DOHH2 (cell line): Measurements from ENCODE around the gene TSR1.

Experiments
- H3F3A ChIP-seq: fragments of 200-600 bp; sonication (generic), shearing (Covaris generic); 2 replicates; pipeline ENCODE4 v1.6.0; 2016; ENCODE audit warnings: antibody characterized with exemption, mild to moderate bottlenecking; ENCODE audit not compliant: control insufficient read depth, insufficient read depth
- H3K27ac ChIP-seq: fragments of 200-600 bp; sonication (generic); 2 replicates; pipeline ENCODE4 v1.5.1; 2014; ENCODE audit warnings: low read depth, mild to moderate bottlenecking, low read length, moderate library complexity
- H3K27me3 ChIP-seq: fragments of 200-600 bp; sonication (generic); 2 replicates; pipeline ENCODE4 v1.6.1; 2014; ENCODE audit warnings: mild to moderate bottlenecking, low read length, mixed read lengths; ENCODE audit not compliant: control insufficient read depth
- H3K36me3 ChIP-seq: fragments of 200-600 bp; sonication (generic); 2 replicates; pipeline ENCODE4 v1.6.1; 2014; ENCODE audit warnings: mild to moderate bottlenecking, low read length, moderate library complexity, mixed read lengths; ENCODE audit not compliant: control insufficient read depth
- H3K4me1 ChIP-seq: fragments of 200-600 bp; sonication (generic); 2 replicates; pipeline ENCODE4 v1.6.1; 2014; ENCODE audit warnings: mild to moderate bottlenecking, low read length, mixed read lengths; ENCODE audit not compliant: control insufficient read depth
- H3K4me2 ChIP-seq: fragments of 200-600 bp; sonication (generic); 2 replicates; pipeline ENCODE4 v1.6.0; 2014; ENCODE audit warnings: mild to moderate bottlenecking, low read length, moderate library complexity
- H3K4me3 ChIP-seq: fragments of 200-600 bp; sonication (generic); 2 replicates; pipeline ENCODE4 v1.5.1; 2014; ENCODE audit warnings: mild to moderate bottlenecking, low read length, mixed read lengths
- H3K79me2 ChIP-seq: fragments of 200-600 bp; sonication (generic); 2 replicates; pipeline ENCODE4 v1.6.1; 2014; ENCODE audit warnings: mild to moderate bottlenecking, low read length, mixed read lengths; ENCODE audit not compliant: control insufficient read depth
- H3K9me2 ChIP-seq: fragments of 200-600 bp; sonication (generic); replicated peaks from 2 replicates; pipeline ENCODE4 v1.6.1; 2014; ENCODE audit warnings: mild to moderate bottlenecking, low read length, mixed read lengths; ENCODE audit not compliant: control insufficient read depth
- H3K9me3 ChIP-seq: fragments of 200-600 bp; sonication (generic); 2 replicates; pipeline ENCODE4 v1.6.1; 2014; ENCODE audit warnings: antibody characterized with exemption, low read length, mixed read lengths; ENCODE audit not compliant: control insufficient read depth, insufficient read depth
- H4K20me1 ChIP-seq: fragments of 200-600 bp; sonication (generic); 2 replicates; pipeline ENCODE4 v1.6.0; 2014; ENCODE audit warnings: low read depth, mild to moderate bottlenecking, antibody characterized with exemption, low read length, moderate library complexity; ENCODE audit not compliant: control insufficient read depth, insufficient read depth
- EZH2phosphoT487 ChIP-seq: fragments of 200-600 bp; sonication (generic); IDR thresholded peaks from 2 replicates; pipeline ENCODE4 v1.6.1; 2017; ENCODE audit warnings: borderline replicate concordance, mild to moderate bottlenecking, antibody characterized with exemption, low read length, moderate library complexity, mixed read lengths
- TF ChIP-seq, protein P1 (sequence below): fragments of 200-600 bp; sonication (generic); IDR thresholded peaks from one replicate; pipeline ENCODE4 v1.5.1; 2014; ENCODE audit warnings: antibody characterized with exemption, mild to moderate bottlenecking, low read depth, low read length; ENCODE audit not compliant: poor library complexity, severe bottlenecking

The TSR1 gene

DNA sequence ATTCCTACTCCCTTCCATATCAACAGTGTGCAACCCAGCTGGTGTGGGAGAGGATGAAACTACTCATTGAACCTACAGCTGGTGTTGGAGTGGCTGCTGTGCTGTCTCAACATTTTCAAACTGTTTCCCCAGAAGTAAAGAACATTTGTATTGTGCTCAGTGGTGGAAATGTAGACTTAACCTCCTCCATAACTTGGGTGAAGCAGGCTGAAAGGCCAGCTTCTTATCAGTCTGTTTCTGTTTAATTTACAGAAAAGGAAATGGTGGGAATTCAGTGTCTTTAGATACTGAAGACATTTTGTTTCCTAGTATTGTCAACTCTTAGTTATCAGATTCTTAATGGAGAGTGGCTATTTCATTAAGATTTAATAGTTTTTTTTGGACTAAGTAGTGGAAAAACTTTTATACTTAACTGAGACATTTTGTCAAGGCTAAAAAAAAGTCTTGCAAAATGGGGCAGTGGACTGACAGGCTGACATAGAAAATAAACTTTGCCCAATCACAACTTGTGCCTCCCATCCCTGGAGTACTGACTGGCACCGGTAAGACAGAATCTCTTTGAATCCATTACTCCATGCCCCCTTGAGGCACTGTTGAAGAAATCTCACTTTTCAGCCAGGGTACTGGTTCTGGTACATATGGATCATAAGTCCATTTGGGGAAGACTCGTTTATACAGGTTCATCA is 12.5 kb downstream of the TSR1 start:
- Histone ChIP-seq H3K79me2 (peaks cover 6% of the 10 kb centered on the region; the same call in 1 of the 2 replicates), H3K36me3 (peaks cover 68% of the 10 kb centered on the region), H4K20me1 (peaks cover 3% of the 10 kb centered on the region; the same call in 1 of the 2 replicates), H3K9me3 (no peaks in the 10 kb centered on the region), H3K9me2 (no peaks in the 10 kb centered on the region), H3F3A (peaks cover 29% of the 10 kb centered on the region), H3K27ac (no peak overlapping the region), H3K27me3 (no peaks in the 10 kb centered on the region), H3K4me1 (no peaks in the 10 kb centered on the region), H3K4me2 (no peak overlapping the region), H3K4me3 (no peak overlapping the region)
- TF ChIP-seq, protein P1, sequence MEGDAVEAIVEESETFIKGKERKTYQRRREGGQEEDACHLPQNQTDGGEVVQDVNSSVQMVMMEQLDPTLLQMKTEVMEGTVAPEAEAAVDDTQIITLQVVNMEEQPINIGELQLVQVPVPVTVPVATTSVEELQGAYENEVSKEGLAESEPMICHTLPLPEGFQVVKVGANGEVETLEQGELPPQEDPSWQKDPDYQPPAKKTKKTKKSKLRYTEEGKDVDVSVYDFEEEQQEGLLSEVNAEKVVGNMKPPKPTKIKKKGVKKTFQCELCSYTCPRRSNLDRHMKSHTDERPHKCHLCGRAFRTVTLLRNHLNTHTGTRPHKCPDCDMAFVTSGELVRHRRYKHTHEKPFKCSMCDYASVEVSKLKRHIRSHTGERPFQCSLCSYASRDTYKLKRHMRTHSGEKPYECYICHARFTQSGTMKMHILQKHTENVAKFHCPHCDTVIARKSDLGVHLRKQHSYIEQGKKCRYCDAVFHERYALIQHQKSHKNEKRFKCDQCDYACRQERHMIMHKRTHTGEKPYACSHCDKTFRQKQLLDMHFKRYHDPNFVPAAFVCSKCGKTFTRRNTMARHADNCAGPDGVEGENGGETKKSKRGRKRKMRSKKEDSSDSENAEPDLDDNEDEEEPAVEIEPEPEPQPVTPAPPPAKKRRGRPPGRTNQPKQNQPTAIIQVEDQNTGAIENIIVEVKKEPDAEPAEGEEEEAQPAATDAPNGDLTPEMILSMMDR, result no peak
- TF ChIP-seq EZH2phosphoT487, result no peak

DNA sequence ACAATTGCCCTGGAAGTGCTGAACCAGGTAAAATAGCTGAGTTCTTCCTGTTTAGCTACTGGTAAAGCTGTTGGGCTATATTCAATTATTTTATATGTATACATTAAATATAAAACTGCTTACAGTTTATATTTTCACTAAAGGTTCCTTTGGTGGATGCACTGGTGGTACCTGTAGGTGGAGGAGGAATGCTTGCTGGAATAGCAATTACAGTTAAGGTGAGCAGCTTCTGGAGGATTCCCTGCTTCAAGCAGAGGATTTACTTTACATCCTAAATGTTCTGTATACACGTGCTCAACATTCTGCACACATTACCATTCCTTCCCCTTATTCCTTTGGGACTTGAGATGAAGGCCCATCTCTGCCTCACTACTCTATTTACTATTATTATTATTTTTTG is 14.9 kb downstream of the TSR1 start:
- Histone ChIP-seq H3K36me3 (peaks cover 48% of the 10 kb centered on the region), H3K9me2 (no peaks in the 10 kb centered on the region), H3K4me2 (no peak overlapping the region), H3K27ac (no peak overlapping the region), H3K9me3 (no peaks in the 10 kb centered on the region), H3K4me1 (no peaks in the 10 kb centered on the region), H4K20me1 (peaks cover 3% of the 10 kb centered on the region; the same call in 1 of the 2 replicates), H3K79me2 (no peaks in the 10 kb centered on the region), H3F3A (peaks cover 30% of the 10 kb centered on the region), H3K27me3 (no peaks in the 10 kb centered on the region), H3K4me3 (no peak overlapping the region)
- no peak for TF ChIP-seq EZH2phosphoT487
- TF ChIP-seq, protein P1, result no peak

DNA sequence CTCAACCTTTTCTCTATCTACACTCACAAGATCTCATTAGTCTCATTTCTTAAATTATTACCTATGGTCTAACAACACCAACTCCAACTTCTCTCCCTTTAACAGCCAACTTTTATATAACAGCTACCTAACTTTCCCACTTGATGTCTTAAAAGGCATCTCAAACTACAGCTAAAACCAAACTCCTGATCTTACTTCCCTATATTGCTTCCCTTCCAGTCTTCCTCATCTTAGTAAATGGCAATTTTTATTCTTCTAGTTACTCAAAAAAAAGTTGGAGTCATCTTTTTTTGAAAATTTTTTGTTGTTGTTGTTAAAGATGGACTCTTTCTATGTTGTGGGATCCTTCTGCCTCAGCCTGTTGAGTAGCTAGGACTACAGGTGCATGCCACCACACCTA is 17.2 kb downstream of the TSR1 start:
- TF ChIP-seq, protein P1, result no peak
- TF ChIP-seq EZH2phosphoT487, result no peak
- H3K4me2 ChIP-seq, result no peak overlapping the region
- H3K36me3 ChIP-seq, result peaks cover 26% of the 10 kb centered on the region
- no peaks in the 10 kb centered on the region for H3K79me2 ChIP-seq
- no peaks in the 10 kb centered on the region for H3K9me2 ChIP-seq
- H3K4me3 ChIP-seq, result no peak overlapping the region
- no peaks in the 10 kb centered on the region for H4K20me1 ChIP-seq
- no peaks in the 10 kb centered on the region for H3K27me3 ChIP-seq
- H3K9me3 ChIP-seq, result no peaks in the 10 kb centered on the region
- H3K4me1 ChIP-seq, result no peaks in the 10 kb centered on the region
- peaks cover 33% of the 10 kb centered on the region for H3F3A ChIP-seq
- H3K27ac ChIP-seq, result no peak overlapping the region
